H7 (cell line): ENCODE results near the gene RTN4RL2. TPM values are rescaled to one million over a fixed set of nuclear protein-coding genes. Genes with fewer than 3 reads are reported as not detected.

ENCODE experiments used
- DNase-seq: peaks from one replicate; pipeline ENCODE4 v3.0.0; 2012
- H3K27me3 ChIP-seq: 2 replicates; pipeline ENCODE4 v1.6.0; 2011; ENCODE audit warnings: mild to moderate bottlenecking, low read length; ENCODE audit not compliant: control insufficient read depth, insufficient read depth
- H3K36me3 ChIP-seq: replicated peaks from 2 replicates; pipeline ENCODE4 v1.5.1; 2011; ENCODE audit warnings: low read length; ENCODE audit not compliant: control insufficient read depth, insufficient read depth
- H3K4me3 ChIP-seq: 2 replicates; pipeline ENCODE4 v1.5.1; 2011; ENCODE audit warnings: low read depth, mild to moderate bottlenecking, control low read depth, low read length, moderate library complexity; ENCODE audit not compliant: insufficient read depth
- total RNA-seq: library from RNA; depleted of rRNA; stranded (reverse); fragments of >200 nt; shearing (Covaris generic); gene quantifications from 2 replicates; pipeline ENCODE4 v1.2.3, GENCODE V29; 2014

RTN4RL2 gene
- total RNA-seq, 1 experiment from 2014 or later, result 3.4 TPM

- no peak overlapping the region for H3K4me3 ChIP-seq
- peaks cover 6% of the 10 kb centered on the region for H3K36me3 ChIP-seq
- no peaks in the 10 kb centered on the region for H3K27me3 ChIP-seq
- DNase-seq, result no peak
Measured at GRCh38 chr11:57502376-57502775, 42.0 kb downstream of the RTN4RL2 start.

- H3K36me3 ChIP-seq, result peaks cover 5% of the 10 kb centered on the region
- no peak for DNase-seq
Measured at GRCh38 chr11:57502870-57503269, 42.5 kb downstream of the RTN4RL2 start.

GRCh38 chr11:57504511-57504910 is 44.2 kb downstream of the RTN4RL2 start:
- H3K27me3 ChIP-seq, result no peaks in the 10 kb centered on the region
- peaks cover 2% of the 10 kb centered on the region for H3K36me3 ChIP-seq
- H3K4me3 ChIP-seq, result no peak overlapping the region
- DNase-seq, result no peak

More at GRCh38 chr11:57502870-57503269, 42.5 kb downstream of the RTN4RL2 start:
- H3K27me3 ChIP-seq, result no peaks in the 10 kb centered on the region
- no peak overlapping the region for H3K4me3 ChIP-seq

- H3K27me3 ChIP-seq, result no peaks in the 10 kb centered on the region
- no peak overlapping the region for H3K4me3 ChIP-seq
- no peak for DNase-seq
- H3K36me3 ChIP-seq, result no peaks in the 10 kb centered on the region
Measured at GRCh38 chr11:57506522-57506921, 46.2 kb downstream of the RTN4RL2 start.

- no peak for DNase-seq
- H3K27me3 ChIP-seq, result peaks cover 1% of the 10 kb centered on the region; the same call in 1 of the 2 replicates
- no peaks in the 10 kb centered on the region for H3K36me3 ChIP-seq
- H3K4me3 ChIP-seq, result no peak overlapping the region
Measured at GRCh38 chr11:57508341-57509170, 48.2 kb downstream of the RTN4RL2 start.

- Histone ChIP-seq H3K27me3 (peaks cover 18% of the 10 kb centered on the region), H3K36me3 (no peaks in the 10 kb centered on the region), H3K4me3 (no peak overlapping the region)
- no peak for DNase-seq
Measured at GRCh38 chr11:57511741-57512430, 51.6 kb downstream of the RTN4RL2 start.

GRCh38 chr11:57512646-57513451 is 52.5 kb downstream of the RTN4RL2 start:
- no peaks in the 10 kb centered on the region for H3K36me3 ChIP-seq
- H3K4me3 ChIP-seq, result no peak overlapping the region
- H3K27me3 ChIP-seq, result peaks cover 20% of the 10 kb centered on the region
- no peak for DNase-seq

- H3K27me3 ChIP-seq, result peaks cover 20% of the 10 kb centered on the region
Measured at GRCh38 chr11:57513452-57513795, 53.1 kb downstream of the RTN4RL2 start.

GRCh38 chr11:57513911-57514537 is 53.7 kb downstream of the RTN4RL2 start:
- H3K4me3 ChIP-seq, result peak overlapping the region; percentile 85
- H3K27me3 ChIP-seq, result peaks cover 20% of the 10 kb centered on the region
- DNase-seq, result peak; percentile 84
- H3K36me3 ChIP-seq, result no peaks in the 10 kb centered on the region

More at GRCh38 chr11:57513452-57513795, 53.1 kb downstream of the RTN4RL2 start:
- H3K4me3 ChIP-seq, result peak overlapping the region; percentile 85
- no peak for DNase-seq
- no peaks in the 10 kb centered on the region for H3K36me3 ChIP-seq

GRCh38 chr11:57514538-57515331 is 54.4 kb downstream of the RTN4RL2 start:
- peak; percentile 87 for DNase-seq
- H3K4me3 ChIP-seq, result peak overlapping the region; percentile 85
- H3K36me3 ChIP-seq, result no peaks in the 10 kb centered on the region
- peaks cover 20% of the 10 kb centered on the region for H3K27me3 ChIP-seq

GRCh38 chr11:57515332-57516060 is 55.2 kb downstream of the RTN4RL2 start, which contains the start of gene SLC43A1:
SLC43A1 (minus strand) TSS chr11:57515702; CDS start chr11:57514111, 1,591 bp downstream.
- peak; percentile 83 for DNase-seq
- peak within 1 kb of the TSS; percentile 85 for H3K4me3 ChIP-seq

GRCh38 chr11:57516061-57516443 is 55.7 kb downstream of the RTN4RL2 start:
- DNase-seq, result no peak
- Histone ChIP-seq H3K27me3 (peaks cover 20% of the 10 kb centered on the region), H3K36me3 (no peaks in the 10 kb centered on the region), H3K4me3 (peak overlapping the region; percentile 85)

More at GRCh38 chr11:57515332-57516060, 55.2 kb downstream of the RTN4RL2 start, which contains the start of gene SLC43A1:
- no peaks in the 10 kb centered on the region for H3K36me3 ChIP-seq
- peaks cover 20% of the 10 kb centered on the region for H3K27me3 ChIP-seq

- Histone ChIP-seq H3K4me3 (no peak overlapping the region), H3K36me3 (no peaks in the 10 kb centered on the region), H3K27me3 (peaks cover 2% of the 10 kb centered on the region; the same call in 1 of the 2 replicates)
- no peak for DNase-seq
Measured at GRCh38 chr11:57521116-57521515, 60.8 kb downstream of the RTN4RL2 start.
